A549 (cell line): ENCODE results near the gene OOEP. TPM values are rescaled to one million over a fixed set of nuclear protein-coding genes. Genes with fewer than 3 reads are reported as not detected.

ENCODE experiments used
- ATAC-seq, 2 experiments: fragments of 200-7000 bp in 1 of 2; fragments of >200 bp in 1 of 2; cut with Nextera tagmentation in 1 of 2; cut with Tn5 transposase in 1 of 2; 3 replicates each; pipeline versions ENCODE4 v1.8.0 to v1.9.1; 2018 to 2020; ENCODE audit warnings: mild to moderate bottlenecking in 1 of 2, moderate library complexity in 1 of 2
- CTCF ChIA-PET: fragments of 300-600 bp; sonication (Branson Sonifier 250); formaldehyde crosslinking; extraction: SDS; loops from one replicate; lab custom pipeline; 2021; ENCODE audit warnings: antibody characterized with exemption, inconsistent platforms; lab: Yijun Ruan, JAX
- POLR2A ChIA-PET: fragments of 350-600 bp; formaldehyde crosslinking; extraction: SDS; loops from one replicate; lab custom pipeline; 2021; ENCODE audit warnings: antibody characterized with exemption, inconsistent platforms; lab: Yijun Ruan, JAX
- DNase-seq, 2 experiments: peaks; one replicate each; pipeline versions ENCODE4 v3.0.0 to v3.0.0-alpha.2; 2011 to 2016; ENCODE audit warnings: low read depth in 1 of 2, low spot score in 1 of 2
- FAIRE-seq: peaks from 2 replicates; lab custom pipeline; 2011; peaks lifted over from hg19 to GRCh38; lab: Jason Lieb, UNC
- H3K27ac ChIP-seq, 2 experiments: fragments of >200 bp; sonication (Bioruptor Twin); formaldehyde crosslinking; 3 replicates each; pipeline ENCODE4 v1.5.1; 2016 to 2017
- H3K4me1 ChIP-seq: fragments of >200 bp; sonication (Bioruptor Twin); formaldehyde crosslinking; 3 replicates; pipeline ENCODE4 v1.6.1; 2016
- H3K4me2 ChIP-seq: fragments of >200 bp; sonication (Bioruptor Twin); formaldehyde crosslinking; 3 replicates; pipeline ENCODE4 v1.6.1; 2016
- H3K4me3 ChIP-seq: fragments of >200 bp; sonication (Bioruptor Twin); formaldehyde crosslinking; 3 replicates; pipeline ENCODE4 v1.5.1; 2016
- H3K9me3 ChIP-seq: fragments of >200 bp; sonication (Bioruptor Twin); formaldehyde crosslinking; 3 replicates; pipeline ENCODE4 v1.6.1; 2016
- ATOH8 ChIP-seq: fragments of 250-450 bp; sonication (Bioruptor Pico); IDR thresholded peaks from 2 replicates; pipeline ENCODE4 v1.5.0; 2020; ENCODE audit warnings: low read depth, mild to moderate bottlenecking, moderate library complexity
- BHLHE40 ChIP-seq: IDR thresholded peaks from 2 replicates; pipeline ENCODE4 v1.6.1; 2012; ENCODE audit warnings: low read depth, low read length, inconsistent platforms
- CEBPB ChIP-seq, 2 experiments: fragments of >200 bp in 1 of 2; sonication (Bioruptor Twin) in 1 of 2; formaldehyde crosslinking in 1 of 2; IDR thresholded peaks; 2 replicates each; pipeline ENCODE4 v1.6.1; 2012 to 2016
- CHD2 ChIP-seq: fragments of 150-350 bp; IDR thresholded peaks from 2 replicates; pipeline ENCODE4 v1.6.1; 2014; ENCODE audit warnings: low read length; ENCODE audit not compliant: partially characterized antibody
- EHF ChIP-seq: fragments of 250-450 bp; sonication (Bioruptor Pico); IDR thresholded peaks from 2 replicates; pipeline ENCODE4 v1.5.0; 2020; ENCODE audit warnings: mild to moderate bottlenecking
- EHMT2 ChIP-seq: fragments of 200-600 bp; sonication (generic); IDR thresholded peaks from 2 replicates; pipeline ENCODE4 v1.6.1; 2016; ENCODE audit warnings: antibody characterized with exemption, low read depth, mild to moderate bottlenecking, moderate library complexity
- FOSB ChIP-seq: fragments of 250-450 bp; sonication (Bioruptor Pico); IDR thresholded peaks from 2 replicates; pipeline ENCODE4 v1.5.0; 2020; ENCODE audit warnings: mild to moderate bottlenecking, moderate library complexity
- MAZ ChIP-seq: fragments of 150-350 bp; IDR thresholded peaks from 2 replicates; pipeline ENCODE4 v1.6.1; 2014; ENCODE audit warnings: antibody characterized with exemption, low read depth, low read length, borderline replicate concordance
- NFE2L2 ChIP-seq: fragments of 150-350 bp; conservative IDR thresholded peaks from 2 replicates; pipeline ENCODE4 v1.6.1; 2014; ENCODE audit warnings: low read length
- PHF8 ChIP-seq: fragments of 200-600 bp; sonication (generic); IDR thresholded peaks from 2 replicates; pipeline ENCODE4 v1.6.1; 2016; ENCODE audit warnings: low read depth, mild to moderate bottlenecking, antibody characterized with exemption, moderate library complexity, borderline replicate concordance
- RFX5 ChIP-seq: fragments of 450-650 bp; IDR thresholded peaks from 2 replicates; pipeline ENCODE4 v1.7.1; 2014; ENCODE audit warnings: antibody characterized with exemption, mild to moderate bottlenecking, moderate library complexity
- RNF2 ChIP-seq: fragments of 200-600 bp; sonication (generic); IDR thresholded peaks from 2 replicates; pipeline ENCODE4 v1.6.1; 2016; ENCODE audit warnings: low read depth, mild to moderate bottlenecking, antibody characterized with exemption, moderate library complexity, borderline replicate concordance
- USF2 ChIP-seq: fragments of 450-650 bp; IDR thresholded peaks from 2 replicates; pipeline ENCODE4 v1.6.1; 2014; ENCODE audit warnings: antibody characterized with exemption
- ZFP36 ChIP-seq: fragments of 450-650 bp; IDR thresholded peaks from 2 replicates; pipeline ENCODE4 v1.6.1; 2014; ENCODE audit warnings: borderline replicate concordance; ENCODE audit not compliant: partially characterized antibody
- ZNF302 ChIP-seq: fragments of 250-450 bp; sonication (Bioruptor Pico); IDR thresholded peaks from 2 replicates; pipeline ENCODE4 v1.9.0; 2021; ENCODE audit warnings: inconsistent platforms, mild to moderate bottlenecking, moderate library complexity
- WGBS: methylation state at CpG from one replicate; pipeline ENCODE4 v1.1.6; 2017; ENCODE audit errors: missing lambda C conversion rate; 5-methylcytosine and 5-hydroxymethylcytosine counted together
- polyA plus RNA-seq, 4 experiments: library from polyadenylated mRNA; depleted of rRNA in 3 of 4; stranded (reverse); fragments of >200 nt; fragmentation: RNase III in 1 of 4; extraction: RNeasy Plus Mini Kit Qiagen cat#74134 plus additional on column Dnase treatment in 1 of 4; gene quantifications; 2 replicates in 3 of 4; 3 replicates in 1 of 4; pipeline ENCODE4 v1.2.3, GENCODE V29; 2011 to 2017
- TF ChIP-seq, protein P1 (sequence below): fragments of >200 bp; sonication (Bioruptor Twin); formaldehyde crosslinking; IDR thresholded peaks from 3 replicates; pipeline ENCODE4 v1.6.1; 2016
- TF ChIP-seq, protein P2 (sequence below): fragments of >200 bp; sonication (Bioruptor Twin); formaldehyde crosslinking; IDR thresholded peaks from 3 replicates; pipeline ENCODE4 v1.5.1; 2016
- TF ChIP-seq, protein P3 (sequence below): fragments of 150-350 bp; IDR thresholded peaks from 2 replicates; pipeline ENCODE4 v1.6.1; 2014; ENCODE audit warnings: low read depth, mild to moderate bottlenecking, low read length

The OOEP gene
- polyA plus RNA-seq, 2 of the 4 experiments (the other 2 are of a cell fraction), result not detected

- DNase-seq (no peak), ATAC-seq (no peak), FAIRE-seq (no peak)
- Histone ChIP-seq H3K9me3 (no peaks in the 10 kb centered on the region), H3K27ac (no peak overlapping the region), H3K4me3 (no peak overlapping the region), H3K4me2 (no peak overlapping the region), H3K4me1 (0 out of 3 replicates have a peak, but pooled peaks cover 4% of the 10 kb centered on the region)
- POLR2A ChIA-PET, result no interaction called here
- CTCF ChIA-PET, result no interaction called here
- TF ChIP-seq, protein P1, sequence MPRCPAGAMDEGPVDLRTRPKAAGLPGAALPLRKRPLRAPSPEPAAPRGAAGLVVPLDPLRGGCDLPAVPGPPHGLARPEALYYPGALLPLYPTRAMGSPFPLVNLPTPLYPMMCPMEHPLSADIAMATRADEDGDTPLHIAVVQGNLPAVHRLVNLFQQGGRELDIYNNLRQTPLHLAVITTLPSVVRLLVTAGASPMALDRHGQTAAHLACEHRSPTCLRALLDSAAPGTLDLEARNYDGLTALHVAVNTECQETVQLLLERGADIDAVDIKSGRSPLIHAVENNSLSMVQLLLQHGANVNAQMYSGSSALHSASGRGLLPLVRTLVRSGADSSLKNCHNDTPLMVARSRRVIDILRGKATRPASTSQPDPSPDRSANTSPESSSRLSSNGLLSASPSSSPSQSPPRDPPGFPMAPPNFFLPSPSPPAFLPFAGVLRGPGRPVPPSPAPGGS, result no peak
- TF ChIP-seq EHF (CRISPR knock-in tag) (no peak), BHLHE40 (no peak), FOSB (no peak), ZFP36 (no peak), ATOH8 (CRISPR knock-in tag) (no peak), RNF2 (no peak), EHMT2 (no peak), ZNF302 (CRISPR knock-in tag) (no peak), MAZ (no peak), CEBPB (IDR thresholded peaks at IDR 0.05) (no peak), USF2 (no peak), RFX5 (no peak), PHF8 (no peak), NFE2L2 (no peak)
- TF ChIP-seq, protein P2, sequence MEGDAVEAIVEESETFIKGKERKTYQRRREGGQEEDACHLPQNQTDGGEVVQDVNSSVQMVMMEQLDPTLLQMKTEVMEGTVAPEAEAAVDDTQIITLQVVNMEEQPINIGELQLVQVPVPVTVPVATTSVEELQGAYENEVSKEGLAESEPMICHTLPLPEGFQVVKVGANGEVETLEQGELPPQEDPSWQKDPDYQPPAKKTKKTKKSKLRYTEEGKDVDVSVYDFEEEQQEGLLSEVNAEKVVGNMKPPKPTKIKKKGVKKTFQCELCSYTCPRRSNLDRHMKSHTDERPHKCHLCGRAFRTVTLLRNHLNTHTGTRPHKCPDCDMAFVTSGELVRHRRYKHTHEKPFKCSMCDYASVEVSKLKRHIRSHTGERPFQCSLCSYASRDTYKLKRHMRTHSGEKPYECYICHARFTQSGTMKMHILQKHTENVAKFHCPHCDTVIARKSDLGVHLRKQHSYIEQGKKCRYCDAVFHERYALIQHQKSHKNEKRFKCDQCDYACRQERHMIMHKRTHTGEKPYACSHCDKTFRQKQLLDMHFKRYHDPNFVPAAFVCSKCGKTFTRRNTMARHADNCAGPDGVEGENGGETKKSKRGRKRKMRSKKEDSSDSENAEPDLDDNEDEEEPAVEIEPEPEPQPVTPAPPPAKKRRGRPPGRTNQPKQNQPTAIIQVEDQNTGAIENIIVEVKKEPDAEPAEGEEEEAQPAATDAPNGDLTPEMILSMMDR, result no peak
- TF ChIP-seq, protein P3, sequence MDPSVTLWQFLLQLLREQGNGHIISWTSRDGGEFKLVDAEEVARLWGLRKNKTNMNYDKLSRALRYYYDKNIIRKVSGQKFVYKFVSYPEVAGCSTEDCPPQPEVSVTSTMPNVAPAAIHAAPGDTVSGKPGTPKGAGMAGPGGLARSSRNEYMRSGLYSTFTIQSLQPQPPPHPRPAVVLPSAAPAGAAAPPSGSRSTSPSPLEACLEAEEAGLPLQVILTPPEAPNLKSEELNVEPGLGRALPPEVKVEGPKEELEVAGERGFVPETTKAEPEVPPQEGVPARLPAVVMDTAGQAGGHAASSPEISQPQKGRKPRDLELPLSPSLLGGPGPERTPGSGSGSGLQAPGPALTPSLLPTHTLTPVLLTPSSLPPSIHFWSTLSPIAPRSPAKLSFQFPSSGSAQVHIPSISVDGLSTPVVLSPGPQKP, result no peak
- WGBS, result 66% methylated on average over 4 of the region's 5 CpGs
Measured at GRCh38 chr6:73342174-73342573, 27.5 kb downstream of the OOEP start.

- TF ChIP-seq CHD2, result no peak
- TF ChIP-seq RFX5, result no peak
- CTCF ChIA-PET, result no interaction called here
- no peak for DNase-seq
- WGBS, result 82% methylated on average over 1 of the region's 1 CpG
- Histone ChIP-seq H3K4me3 (no peak overlapping the region), H3K27ac (no peak overlapping the region), H3K9me3 (no peaks in the 10 kb centered on the region), H3K4me1 (0 out of 3 replicates have a peak, but pooled peaks cover 4% of the 10 kb centered on the region), H3K4me2 (no peak overlapping the region)
- POLR2A ChIA-PET, result no interaction called here
- no peak for ATAC-seq
- FAIRE-seq, result no peak
Measured at GRCh38 chr6:73341335-73341734, 28.4 kb downstream of the OOEP start.
